ENCODE results near the gene COL24A1. TPM values are rescaled to one million over a fixed set of nuclear protein-coding genes. Genes with fewer than 3 reads are reported as not detected.
"Not testable (repeated sequence)": the region's sequence is repeated elsewhere in the genome, so short reads cannot be mapped to it uniquely, and the experiment has no call there.

COL24A1 gene
- total and polyA plus RNA-seq, 2 of the 13 experiments (the other 11 are each of a cell fraction or from before 2014, with no cell fraction given): 0.04 to 0.13 TPM

DNA sequence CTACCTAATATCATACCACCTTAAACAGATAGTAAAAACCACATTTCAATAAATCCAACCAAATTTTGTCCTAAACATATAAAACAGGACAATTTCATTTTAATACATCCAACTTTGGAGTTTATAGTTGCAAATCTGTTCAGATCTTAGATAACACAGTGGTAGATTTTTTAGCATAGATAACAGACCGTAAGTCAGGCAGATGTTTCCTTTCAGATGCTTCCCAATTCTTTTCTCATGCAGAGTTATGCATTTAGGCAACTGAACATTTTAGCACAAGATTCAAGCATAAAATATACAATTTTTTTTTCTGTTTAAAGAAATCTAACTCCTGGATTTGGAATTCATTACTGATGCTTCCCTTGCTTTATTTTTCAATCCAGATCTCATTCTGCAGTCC is 291.8 kb downstream of the COL24A1 start:
- in situ Hi-C loops (cut with HindIII; ENCODE audit: extremely low pct_ligation_motif_present, low pct_unique_long_range_greater_than_20kb) (no loop called here), intact Hi-C loops (cut with micrococcal nuclease; ENCODE audit: unreplicated experiment) (no loop called here)
- no peak overlapping the region for H2AFZ ChIP-seq (ENCODE audit: low read length)
- POLR2A ChIA-PET: no interaction called here
- no peaks in the 10 kb centered on the region for H3K36me3 ChIP-seq (replicated peaks in 1 of 2; ENCODE audit: control insufficient read depth in 1 of 2, insufficient read depth in 2 of 2, low read length in 2 of 2)
- H3K4me2 ChIP-seq (ENCODE audit: low read depth, low read length): no peak overlapping the region
- no peak overlapping the region for H3K4me3 ChIP-seq (replicated peaks in 1 of 3; ENCODE audit: insufficient read depth in 1 of 3, low read depth in 2 of 3, low read length in 3 of 3)
- H3K9me3 ChIP-seq (ENCODE audit: low read length): no peaks in the 10 kb centered on the region
- H4K20me1 ChIP-seq (ENCODE audit: insufficient read depth, low read length): no peaks in the 10 kb centered on the region
- TF ChIP-seq RBFOX2 (IDR thresholded peaks at IDR 0.05; ENCODE audit: low read depth, low read length): no peak
- TF ChIP-seq GATAD1 (CRISPR knock-in tag; IDR thresholded peaks at IDR 0.05): no peak
- no peak for TF ChIP-seq TFAP4 (IDR thresholded peaks at IDR 0.05; ENCODE audit: borderline replicate concordance, low read depth)
- no peak for TF ChIP-seq ZNF431 (CRISPR knock-in tag; IDR thresholded peaks at IDR 0.05; ENCODE audit: borderline replicate concordance, low read depth)
- TF ChIP-seq ETV6 (CRISPR knock-in tag; conservative IDR thresholded peaks at IDR 0.05): no peak
- TF ChIP-seq GMEB1 (CRISPR knock-in tag; IDR thresholded peaks at IDR 0.05; ENCODE audit: borderline replicate concordance): no peak
- TF ChIP-seq ZFAT (CRISPR knock-in tag; conservative IDR thresholded peaks at IDR 0.05): no peak
- no peak for TF ChIP-seq STAT5B (CRISPR knock-in tag; IDR thresholded peaks at IDR 0.05)
- no peak for TF ChIP-seq CAMTA2 (CRISPR knock-in tag; IDR thresholded peaks at IDR 0.05; ENCODE audit: borderline replicate concordance)
- TF ChIP-seq ZNF775 (CRISPR knock-in tag; IDR thresholded peaks at IDR 0.05; ENCODE audit: borderline replicate concordance): no peak
- TF ChIP-seq, protein P1, sequence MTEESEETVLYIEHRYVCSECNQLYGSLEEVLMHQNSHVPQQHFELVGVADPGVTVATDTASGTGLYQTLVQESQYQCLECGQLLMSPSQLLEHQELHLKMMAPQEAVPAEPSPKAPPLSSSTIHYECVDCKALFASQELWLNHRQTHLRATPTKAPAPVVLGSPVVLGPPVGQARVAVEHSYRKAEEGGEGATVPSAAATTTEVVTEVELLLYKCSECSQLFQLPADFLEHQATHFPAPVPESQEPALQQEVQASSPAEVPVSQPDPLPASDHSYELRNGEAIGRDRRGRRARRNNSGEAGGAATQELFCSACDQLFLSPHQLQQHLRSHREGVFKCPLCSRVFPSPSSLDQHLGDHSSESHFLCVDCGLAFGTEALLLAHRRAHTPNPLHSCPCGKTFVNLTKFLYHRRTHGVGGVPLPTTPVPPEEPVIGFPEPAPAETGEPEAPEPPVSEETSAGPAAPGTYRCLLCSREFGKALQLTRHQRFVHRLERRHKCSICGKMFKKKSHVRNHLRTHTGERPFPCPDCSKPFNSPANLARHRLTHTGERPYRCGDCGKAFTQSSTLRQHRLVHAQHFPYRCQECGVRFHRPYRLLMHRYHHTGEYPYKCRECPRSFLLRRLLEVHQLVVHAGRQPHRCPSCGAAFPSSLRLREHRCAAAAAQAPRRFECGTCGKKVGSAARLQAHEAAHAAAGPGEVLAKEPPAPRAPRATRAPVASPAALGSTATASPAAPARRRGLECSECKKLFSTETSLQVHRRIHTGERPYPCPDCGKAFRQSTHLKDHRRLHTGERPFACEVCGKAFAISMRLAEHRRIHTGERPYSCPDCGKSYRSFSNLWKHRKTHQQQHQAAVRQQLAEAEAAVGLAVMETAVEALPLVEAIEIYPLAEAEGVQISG (CRISPR knock-in tag; IDR thresholded peaks at IDR 0.05): no peak
- TF ChIP-seq FOXP1 (IDR thresholded peaks at IDR 0.05): no peak
- TF ChIP-seq FOXP1 (CRISPR knock-in tag; IDR thresholded peaks at IDR 0.05): no peak
- no peak for ATAC-seq
- no peaks in the 10 kb centered on the region for H3K27me3 ChIP-seq (ENCODE audit: control insufficient read depth in 1 of 2, insufficient read depth in 2 of 2, low read length in 2 of 2)
- WGBS (ENCODE audit: low lambda C conversion rate): 10% methylated on average over 1 of the region's 1 CpG
- H3K9ac ChIP-seq (ENCODE audit: insufficient read depth, low read depth, low read length): no peak overlapping the region
- DNase-seq (ENCODE audit: low spot score): no peak
- no peaks in the 10 kb centered on the region for H3K79me2 ChIP-seq (ENCODE audit: insufficient read depth, low read length)
- CTCF ChIA-PET (ENCODE audit: low intra/inter-chr PET ratio, low total read pairs): no interaction called here
- no TSS peak for BruUV-seq (replicated peaks)
- H3K4me1 ChIP-seq (ENCODE audit: insufficient read depth, low read length): no peaks in the 10 kb centered on the region
- H3K27ac ChIP-seq (ENCODE audit: extremely low read length, insufficient read depth, low read length): no peak overlapping the region
- no peak for FAIRE-seq

GRCh38 chr1:85863639-85864038 is 292.9 kb downstream of the COL24A1 start:
- not testable (repeated sequence) for FAIRE-seq; H3K9ac ChIP-seq (ENCODE audit: insufficient read depth, low read depth, low read length)
- WGBS (ENCODE audit: low lambda C conversion rate): 0% methylated on average over 1 of the region's 1 CpG

More at GRCh38 chr1:85863639-85864038, 292.9 kb downstream of the COL24A1 start:
- POLR2A ChIA-PET; in situ Hi-C loops (cut with HindIII; ENCODE audit: extremely low pct_ligation_motif_present, low pct_unique_long_range_greater_than_20kb); H3K4me2 ChIP-seq (ENCODE audit: low read depth, low read length); H4K20me1 ChIP-seq (ENCODE audit: insufficient read depth, low read length); DNase-seq (ENCODE audit: low spot score); H3K79me2 ChIP-seq (ENCODE audit: insufficient read depth, low read length); H3K27me3 ChIP-seq (ENCODE audit: control insufficient read depth in 1 of 2, insufficient read depth in 2 of 2, low read length in 2 of 2); H2AFZ ChIP-seq (ENCODE audit: low read length); H3K36me3 ChIP-seq (replicated peaks in 1 of 2; ENCODE audit: control insufficient read depth in 1 of 2, insufficient read depth in 2 of 2, low read length in 2 of 2); H3K9me3 ChIP-seq (ENCODE audit: low read length); BruUV-seq (replicated peaks); H3K4me1 ChIP-seq (ENCODE audit: insufficient read depth, low read length); ATAC-seq; intact Hi-C loops (cut with micrococcal nuclease; ENCODE audit: unreplicated experiment); H3K4me3 ChIP-seq (replicated peaks in 1 of 3; ENCODE audit: insufficient read depth in 1 of 3, low read depth in 2 of 3, low read length in 3 of 3); H3K27ac ChIP-seq (ENCODE audit: extremely low read length, insufficient read depth, low read length); CTCF ChIA-PET (ENCODE audit: low intra/inter-chr PET ratio, low total read pairs): not testable (repeated sequence)
